OCI-LY1 (cell line): ENCODE measurements around the gene EMP3.
A peak's percentile ranks its signal among the peaks of the same experiment; 100 is the strongest.
"Not testable (repeated sequence)": the region's sequence is repeated elsewhere in the genome, so short reads cannot be mapped to it uniquely, and the experiment has no call there.

Source experiments
- H2AFZ ChIP-seq: fragments of 200-600 bp; sonication (generic), shearing (Covaris generic); 2 replicates; pipeline ENCODE4 v1.6.0; 2014; ENCODE audit warnings: antibody characterized with exemption, mild to moderate bottlenecking, low read length
- H3F3A ChIP-seq: fragments of 200-600 bp; sonication (generic), shearing (Covaris generic); 2 replicates; pipeline ENCODE4 v1.6.0; 2014; ENCODE audit warnings: mild to moderate bottlenecking, antibody characterized with exemption, low read length, moderate library complexity; ENCODE audit not compliant: insufficient read depth
- H3K27ac ChIP-seq: fragments of 200-600 bp; sonication (generic); 2 replicates; pipeline ENCODE4 v1.5.1; 2014; ENCODE audit warnings: low read length, mixed run types, mild to moderate bottlenecking, low read depth; ENCODE audit not compliant: poor library complexity, severe bottlenecking
- H3K27me3 ChIP-seq: fragments of 200-600 bp; sonication (generic); 2 replicates; pipeline ENCODE4 v1.6.0; 2014; ENCODE audit warnings: antibody characterized with exemption, mild to moderate bottlenecking, low read length, moderate library complexity; ENCODE audit not compliant: insufficient read depth
- H3K36me3 ChIP-seq: fragments of 200-600 bp; sonication (generic); 2 replicates; pipeline ENCODE4 v1.6.1; 2014; ENCODE audit warnings: mild to moderate bottlenecking, antibody characterized with exemption, low read length, moderate library complexity, mixed read lengths; ENCODE audit not compliant: insufficient read depth
- H3K4me1 ChIP-seq: fragments of 200-600 bp; sonication (generic); 2 replicates; pipeline ENCODE4 v1.5.1; 2014; ENCODE audit warnings: mild to moderate bottlenecking, low read length, moderate library complexity; ENCODE audit not compliant: insufficient read depth, severe bottlenecking
- H3K4me2 ChIP-seq: fragments of 200-600 bp; sonication (generic), shearing (Covaris generic); 2 replicates; pipeline ENCODE4 v1.6.1; 2014; ENCODE audit warnings: low read length
- H3K4me3 ChIP-seq: fragments of 200-600 bp; sonication (generic); 2 replicates; pipeline ENCODE4 v1.5.1; 2014; ENCODE audit warnings: low read length, low read depth, mild to moderate bottlenecking, mixed read lengths; ENCODE audit not compliant: poor library complexity, severe bottlenecking
- H3K79me2 ChIP-seq: fragments of 200-600 bp; shearing (Covaris generic); 2 replicates; pipeline ENCODE4 v1.6.1; 2016; ENCODE audit warnings: mixed run types, low read length, mixed read lengths; ENCODE audit not compliant: insufficient read depth
- H3K9ac ChIP-seq: fragments of 200-600 bp; sonication (generic), shearing (Covaris generic); 2 replicates; pipeline ENCODE4 v1.6.1; 2014; ENCODE audit warnings: mild to moderate bottlenecking, low read length, mixed read lengths
- H3K9me2 ChIP-seq: fragments of 200-600 bp; sonication (generic), shearing (Covaris generic); 2 replicates; pipeline ENCODE4 v1.6.1; 2014; ENCODE audit warnings: low read depth, mild to moderate bottlenecking, low read length, mixed read lengths
- H3K9me3 ChIP-seq: fragments of 200-600 bp; shearing (Covaris generic); 2 replicates; pipeline ENCODE4 v1.6.1; 2014; ENCODE audit warnings: low read length, mixed read lengths
- H4K20me1 ChIP-seq: fragments of 200-600 bp; sonication (generic), shearing (Covaris generic); 2 replicates; pipeline ENCODE4 v1.6.0; 2016; ENCODE audit warnings: mild to moderate bottlenecking, low read length; ENCODE audit not compliant: insufficient read depth
- EZH2 ChIP-seq: fragments of 200-600 bp; sonication (generic), shearing (Covaris generic); IDR thresholded peaks from 2 replicates; pipeline ENCODE4 v1.8.0; 2017; ENCODE audit warnings: borderline replicate concordance, mixed run types, mild to moderate bottlenecking, antibody characterized with exemption, low read length, moderate library complexity, mixed read lengths
- TF ChIP-seq, protein P1 (sequence below): fragments of 200-600 bp; sonication (generic), shearing (Covaris generic); IDR thresholded peaks from 2 replicates; pipeline ENCODE4 v1.5.1; 2017; ENCODE audit warnings: mild to moderate bottlenecking, antibody characterized with exemption, low read length, moderate library complexity, mixed read lengths

Gene EMP3

DNA sequence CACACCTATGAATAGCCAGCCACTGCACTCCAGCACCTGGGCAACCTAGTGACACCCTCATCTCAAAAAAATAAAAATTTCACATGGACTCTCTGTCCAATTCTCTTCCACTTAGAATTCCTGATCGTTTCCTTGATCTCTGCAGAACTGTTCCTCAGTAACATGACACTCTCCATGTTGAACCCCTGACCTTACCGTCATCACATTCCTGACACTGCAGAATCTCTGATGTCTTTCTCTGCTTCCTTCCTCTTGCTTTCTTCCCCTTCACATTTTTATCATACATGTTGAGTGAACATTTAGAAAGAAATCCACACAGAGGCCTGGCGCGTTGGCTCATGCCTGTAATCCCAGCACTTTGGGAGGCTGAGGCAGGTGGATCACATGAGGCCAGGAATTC lies 40.5 kb upstream of the EMP3 start:
- Histone ChIP-seq H2AFZ (no peak overlapping the region), H3K27ac (no peak overlapping the region), H3F3A (no peaks in the 10 kb centered on the region), H3K4me2 (no peak overlapping the region), H3K27me3 (peaks cover 8% of the 10 kb centered on the region; the same call in 1 of the 2 replicates), H3K79me2 (no peaks in the 10 kb centered on the region), H3K9me2 (no peaks in the 10 kb centered on the region), H3K36me3 (no peaks in the 10 kb centered on the region; the same call in 1 of the 2 replicates), H3K4me3 (no peak overlapping the region), H4K20me1 (no peaks in the 10 kb centered on the region), H3K9ac (no peak overlapping the region), H3K9me3 (peaks cover 8% of the 10 kb centered on the region), H3K4me1 (no peaks in the 10 kb centered on the region)
- TF ChIP-seq EZH2, result no peak

DNA sequence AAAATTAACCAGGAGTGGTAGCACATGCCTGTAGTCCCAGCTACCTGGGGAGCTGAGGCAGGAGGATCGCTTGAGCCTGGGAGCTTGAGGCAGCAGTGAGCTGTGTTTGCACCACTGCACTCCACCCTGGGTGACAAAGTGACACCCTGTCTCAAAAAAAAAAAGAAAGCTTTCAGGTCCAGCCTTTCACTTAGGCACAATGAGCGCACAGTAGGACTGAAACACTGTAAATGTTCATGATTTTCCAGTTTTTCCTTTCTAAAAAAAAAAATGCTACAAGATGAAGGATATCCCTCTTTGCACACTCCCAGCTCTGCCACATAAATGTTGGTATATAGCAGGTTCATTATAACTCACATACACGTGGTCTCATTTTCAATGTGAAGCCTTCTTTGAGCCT lies 37.6 kb upstream of the EMP3 start:
- H3K4me1 ChIP-seq, result peaks cover 7% of the 10 kb centered on the region
- H3F3A ChIP-seq, result no peaks in the 10 kb centered on the region
- H4K20me1 ChIP-seq, result no peaks in the 10 kb centered on the region
- H3K9ac ChIP-seq, result no peak overlapping the region
- H3K36me3 ChIP-seq, result no peaks in the 10 kb centered on the region; the same call in 1 of the 2 replicates
- H3K4me3 ChIP-seq, result no peak overlapping the region
- H3K9me3 ChIP-seq, result peaks cover 8% of the 10 kb centered on the region
- no peaks in the 10 kb centered on the region for H3K79me2 ChIP-seq
- TF ChIP-seq, protein P1, sequence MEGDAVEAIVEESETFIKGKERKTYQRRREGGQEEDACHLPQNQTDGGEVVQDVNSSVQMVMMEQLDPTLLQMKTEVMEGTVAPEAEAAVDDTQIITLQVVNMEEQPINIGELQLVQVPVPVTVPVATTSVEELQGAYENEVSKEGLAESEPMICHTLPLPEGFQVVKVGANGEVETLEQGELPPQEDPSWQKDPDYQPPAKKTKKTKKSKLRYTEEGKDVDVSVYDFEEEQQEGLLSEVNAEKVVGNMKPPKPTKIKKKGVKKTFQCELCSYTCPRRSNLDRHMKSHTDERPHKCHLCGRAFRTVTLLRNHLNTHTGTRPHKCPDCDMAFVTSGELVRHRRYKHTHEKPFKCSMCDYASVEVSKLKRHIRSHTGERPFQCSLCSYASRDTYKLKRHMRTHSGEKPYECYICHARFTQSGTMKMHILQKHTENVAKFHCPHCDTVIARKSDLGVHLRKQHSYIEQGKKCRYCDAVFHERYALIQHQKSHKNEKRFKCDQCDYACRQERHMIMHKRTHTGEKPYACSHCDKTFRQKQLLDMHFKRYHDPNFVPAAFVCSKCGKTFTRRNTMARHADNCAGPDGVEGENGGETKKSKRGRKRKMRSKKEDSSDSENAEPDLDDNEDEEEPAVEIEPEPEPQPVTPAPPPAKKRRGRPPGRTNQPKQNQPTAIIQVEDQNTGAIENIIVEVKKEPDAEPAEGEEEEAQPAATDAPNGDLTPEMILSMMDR, result no peak
- TF ChIP-seq EZH2, result no peak
- H3K27me3 ChIP-seq, result peaks cover 8% of the 10 kb centered on the region; the same call in 1 of the 2 replicates
- H3K27ac ChIP-seq, result no peak overlapping the region
- H2AFZ ChIP-seq, result no peak overlapping the region
- no peak overlapping the region for H3K4me2 ChIP-seq
- no peaks in the 10 kb centered on the region for H3K9me2 ChIP-seq

DNA sequence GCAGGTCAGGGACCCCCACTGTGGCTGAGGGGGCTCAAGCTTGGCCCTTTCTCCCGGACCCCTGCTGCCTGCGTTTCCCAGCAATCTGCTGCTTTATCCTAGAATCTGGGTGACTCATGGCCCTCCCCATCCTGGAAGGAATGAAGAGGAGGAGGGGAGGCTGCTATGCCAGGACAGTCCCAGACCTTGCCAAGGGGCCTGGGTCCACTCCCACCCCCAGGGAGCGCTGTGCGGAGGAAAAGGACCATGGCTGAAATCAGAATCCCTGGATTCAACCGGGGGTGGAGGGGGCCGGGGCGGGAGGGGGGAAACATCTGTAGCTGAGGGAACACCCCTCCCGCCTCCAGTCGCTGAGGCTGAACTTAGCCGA lies 35.0 kb upstream of the EMP3 start:
- H3K4me3 ChIP-seq, result no peak overlapping the region
- TF ChIP-seq, protein P1, result no peak
- TF ChIP-seq EZH2, result no peak
- no peaks in the 10 kb centered on the region for H4K20me1 ChIP-seq
- no peaks in the 10 kb centered on the region for H3F3A ChIP-seq
- no peak overlapping the region for H3K4me2 ChIP-seq
- H3K27ac ChIP-seq, result no peak overlapping the region
- no peak overlapping the region for H2AFZ ChIP-seq
- H3K9ac ChIP-seq, result no peak overlapping the region
- peaks cover 7% of the 10 kb centered on the region for H3K4me1 ChIP-seq
- no peaks in the 10 kb centered on the region for H3K9me2 ChIP-seq
- H3K79me2 ChIP-seq, result no peaks in the 10 kb centered on the region
- H3K27me3 ChIP-seq, result peaks cover 4% of the 10 kb centered on the region; the same call in 1 of the 2 replicates
- no peaks in the 10 kb centered on the region for H3K36me3 ChIP-seq
- peaks cover 2% of the 10 kb centered on the region; the same call in 1 of the 2 replicates for H3K9me3 ChIP-seq

DNA sequence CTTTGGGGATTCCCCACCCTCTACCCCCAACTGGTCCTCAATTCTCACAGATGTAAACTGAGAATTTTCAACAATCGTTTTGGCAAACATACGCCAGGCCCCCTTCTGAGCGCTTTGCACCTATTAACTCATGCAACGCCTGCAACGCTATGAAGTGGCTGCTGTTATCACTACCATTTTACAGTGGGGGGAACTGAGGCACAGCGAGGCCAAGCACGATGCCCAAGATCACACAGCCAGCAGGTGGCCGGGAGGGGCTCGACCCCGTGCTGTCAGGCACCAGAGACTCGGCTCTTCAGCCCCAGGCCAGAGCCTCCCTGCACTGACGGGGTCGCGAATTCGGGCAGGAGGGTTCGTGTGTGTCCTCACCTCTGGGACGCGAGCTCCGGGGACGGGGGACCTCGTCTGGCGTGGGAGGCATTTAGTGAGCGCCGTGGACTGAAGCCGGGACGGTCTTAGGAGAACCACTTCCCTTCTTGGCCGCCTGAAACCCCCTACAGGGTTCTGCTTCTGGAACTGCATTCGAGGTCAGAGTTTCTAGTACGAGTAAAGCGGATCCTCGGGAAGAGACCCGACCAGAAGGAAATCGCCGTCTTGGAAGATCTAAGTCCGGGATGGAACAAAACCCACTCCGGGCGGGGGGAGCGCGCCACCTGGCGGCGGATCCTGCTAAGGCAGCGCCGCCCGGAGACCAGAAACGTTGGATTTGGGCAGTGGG lies 34.4 kb upstream of the EMP3 start:
- H3K4me1 ChIP-seq, result peaks cover 7% of the 10 kb centered on the region
- H3K4me2 ChIP-seq, result peak overlapping the region; percentile 77
- TF ChIP-seq, protein P1, result peak; percentile 96
- no peak for TF ChIP-seq EZH2
- peaks cover 2% of the 10 kb centered on the region; the same call in 1 of the 2 replicates for H3K9me3 ChIP-seq
- H3F3A ChIP-seq, result no peaks in the 10 kb centered on the region
- no peak overlapping the region for H2AFZ ChIP-seq
- no peaks in the 10 kb centered on the region for H3K9me2 ChIP-seq
- H3K79me2 ChIP-seq, result no peaks in the 10 kb centered on the region
- H4K20me1 ChIP-seq, result no peaks in the 10 kb centered on the region
- no peaks in the 10 kb centered on the region for H3K36me3 ChIP-seq
- peak overlapping the region; percentile 55 for H3K4me3 ChIP-seq
- H3K9ac ChIP-seq, result no peak overlapping the region; the same call in 1 of the 2 replicates
- no peak overlapping the region for H3K27ac ChIP-seq
- H3K27me3 ChIP-seq, result peaks cover 4% of the 10 kb centered on the region; the same call in 1 of the 2 replicates

DNA sequence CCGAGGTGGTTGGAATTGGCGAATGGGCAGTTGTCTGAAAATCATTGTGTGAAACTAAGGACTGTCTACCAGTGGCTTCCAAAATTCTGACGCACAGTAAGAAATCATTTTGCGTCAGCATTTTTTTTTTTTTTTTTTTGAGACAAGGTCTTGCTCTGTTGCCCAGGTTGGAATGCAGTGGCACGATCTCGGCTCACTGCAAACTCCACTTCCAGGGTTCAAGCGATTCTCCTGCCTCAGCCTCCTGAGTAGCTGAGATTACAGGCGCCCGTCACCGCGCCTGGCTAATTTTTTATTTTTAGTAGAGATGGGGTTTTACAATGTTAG lies 33.9 kb upstream of the EMP3 start:
- H3K27ac ChIP-seq, H3K4me1 ChIP-seq, H3K9me2 ChIP-seq, H3K36me3 ChIP-seq, H4K20me1 ChIP-seq, H2AFZ ChIP-seq, H3K9ac ChIP-seq, H3K79me2 ChIP-seq, H3K9me3 ChIP-seq, H3F3A ChIP-seq, H3K27me3 ChIP-seq: not testable (repeated sequence)
- peak overlapping the region; percentile 77 for H3K4me2 ChIP-seq
- H3K4me3 ChIP-seq, result peak overlapping the region; percentile 55
